Effector memory CD4-positive, alpha-beta T cell (primary cell): ENCODE measurements around the gene ADAM17.

ENCODE experiments used
- DNase-seq, 3 donors: peaks; one replicate each; pipeline ENCODE4 v3.0.0-alpha.2; 2020
- H3K27ac ChIP-seq: 2 replicates; pipeline ENCODE4 v1.7.0; 2013; ENCODE audit warnings: mild to moderate bottlenecking, low read length, moderate library complexity; ENCODE audit not compliant: insufficient read depth, poor library complexity, severe bottlenecking
- H3K27me3 ChIP-seq: replicated peaks from 2 replicates; pipeline ENCODE4 v1.7.0; 2013; ENCODE audit warnings: mild to moderate bottlenecking, low read length; ENCODE audit not compliant: insufficient read depth, control insufficient read depth, poor library complexity, severe bottlenecking
- H3K36me3 ChIP-seq: 2 replicates; pipeline ENCODE4 v1.7.0; 2013; ENCODE audit warnings: mild to moderate bottlenecking, low read length, moderate library complexity; ENCODE audit not compliant: control insufficient read depth, insufficient read depth
- H3K4me1 ChIP-seq: 2 replicates; pipeline ENCODE4 v1.7.0; 2013; ENCODE audit warnings: low read length, mild to moderate bottlenecking; ENCODE audit not compliant: control insufficient read depth, insufficient read depth, poor library complexity, severe bottlenecking
- H3K4me3 ChIP-seq: 2 replicates; pipeline ENCODE4 v1.7.0; 2013; ENCODE audit warnings: low read length, low read depth, mild to moderate bottlenecking; ENCODE audit not compliant: insufficient read depth, poor library complexity, severe bottlenecking
- H3K9me3 ChIP-seq: 2 replicates; pipeline ENCODE4 v1.7.0; 2013; ENCODE audit warnings: mild to moderate bottlenecking, low read length, moderate library complexity; ENCODE audit not compliant: control insufficient read depth

ADAM17 gene

DNA sequence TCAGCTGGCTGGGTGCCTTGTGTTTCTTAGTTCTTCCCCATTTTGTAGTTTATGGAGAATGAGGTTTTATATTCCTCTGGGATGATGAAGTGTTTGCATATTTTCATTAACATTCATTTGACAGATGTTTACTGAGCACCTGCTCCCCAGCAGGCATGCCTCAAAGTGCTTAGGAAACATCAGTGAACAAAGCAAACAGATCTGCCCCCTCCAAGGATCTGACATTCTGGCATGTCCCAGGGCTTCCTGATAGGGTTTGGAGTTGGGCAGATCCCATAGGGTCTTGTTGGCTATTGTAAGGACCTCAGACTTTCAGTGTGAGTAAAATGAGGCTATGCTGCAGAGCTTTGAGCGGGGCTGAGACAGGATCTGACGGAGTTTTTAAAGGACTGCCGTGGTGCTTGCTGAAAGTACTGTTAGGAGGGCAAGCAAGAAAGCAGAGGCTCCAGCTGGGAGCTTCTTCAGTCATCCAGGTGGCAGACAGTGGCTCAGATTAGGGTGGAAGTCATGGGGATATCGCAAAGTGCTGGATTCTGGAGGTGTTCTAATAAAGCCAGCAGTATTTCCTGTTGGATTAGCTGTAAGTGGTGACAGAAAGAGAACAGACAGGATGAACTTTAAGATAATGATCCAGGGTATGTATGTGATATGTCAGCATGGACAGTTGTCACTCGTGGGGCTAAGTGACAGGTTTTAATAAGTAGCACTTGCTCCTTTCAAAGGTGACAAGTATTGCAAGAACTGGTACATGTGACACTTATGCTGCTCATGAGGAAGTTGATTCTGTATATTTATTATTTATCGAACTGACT, 92.5 kb downstream of the ADAM17 start:
- Histone ChIP-seq H3K4me3 (no peak overlapping the region), H3K27ac (no peak overlapping the region), H3K36me3 (peaks cover 12% of the 10 kb centered on the region), H3K9me3 (no peaks in the 10 kb centered on the region), H3K27me3 (no peaks in the 10 kb centered on the region), H3K4me1 (no peaks in the 10 kb centered on the region)
- no peak for DNase-seq

DNA sequence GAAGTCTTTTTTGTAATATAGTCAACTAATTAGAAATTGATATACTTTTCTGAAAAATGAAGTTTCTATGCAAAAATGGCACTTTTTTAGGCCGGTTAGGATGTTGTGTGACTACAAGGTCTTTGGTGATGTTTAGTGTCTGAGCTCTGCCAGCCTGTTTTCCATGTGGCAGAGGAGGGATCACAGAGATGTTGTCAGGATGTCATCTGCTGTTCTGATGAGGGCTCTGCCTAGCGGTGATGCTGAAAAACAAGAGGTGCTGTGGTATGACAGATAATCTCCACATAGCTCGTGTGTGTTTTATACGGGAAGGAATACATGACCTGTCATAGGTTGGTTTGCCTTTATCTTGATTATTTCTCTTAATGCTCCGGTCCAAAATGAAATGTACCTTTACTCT, 93.3 kb downstream of the ADAM17 start:
- Histone ChIP-seq H3K9me3 (no peaks in the 10 kb centered on the region), H3K27me3 (no peaks in the 10 kb centered on the region), H3K4me3 (no peak overlapping the region), H3K4me1 (no peaks in the 10 kb centered on the region), H3K36me3 (peaks cover 7% of the 10 kb centered on the region), H3K27ac (no peak overlapping the region)
- no peak for DNase-seq

DNA sequence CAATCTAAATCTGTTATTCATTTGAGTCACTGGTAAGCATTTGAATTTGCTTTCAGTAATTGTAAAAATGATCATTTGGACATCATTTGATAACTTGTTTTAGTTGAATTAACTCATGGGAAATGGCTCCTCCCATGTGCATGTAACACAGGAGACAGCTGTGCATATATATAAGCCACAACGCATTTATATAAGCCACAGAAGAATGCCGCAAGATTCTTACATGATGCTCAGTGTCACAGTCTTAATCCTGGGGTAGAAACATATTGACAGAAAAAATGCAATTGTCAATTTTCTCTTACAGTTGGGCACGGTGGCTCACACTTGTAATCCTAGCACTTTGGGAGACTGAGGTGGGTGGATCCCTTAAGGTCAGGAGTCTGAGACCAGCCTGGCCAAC, 94.6 kb downstream of the ADAM17 start:
- no peak overlapping the region for H3K27ac ChIP-seq
- no peak overlapping the region for H3K4me3 ChIP-seq
- DNase-seq: no peak
- no peaks in the 10 kb centered on the region for H3K4me1 ChIP-seq
- H3K9me3 ChIP-seq: no peaks in the 10 kb centered on the region
- H3K36me3 ChIP-seq: peaks cover 7% of the 10 kb centered on the region
- no peaks in the 10 kb centered on the region for H3K27me3 ChIP-seq

DNA sequence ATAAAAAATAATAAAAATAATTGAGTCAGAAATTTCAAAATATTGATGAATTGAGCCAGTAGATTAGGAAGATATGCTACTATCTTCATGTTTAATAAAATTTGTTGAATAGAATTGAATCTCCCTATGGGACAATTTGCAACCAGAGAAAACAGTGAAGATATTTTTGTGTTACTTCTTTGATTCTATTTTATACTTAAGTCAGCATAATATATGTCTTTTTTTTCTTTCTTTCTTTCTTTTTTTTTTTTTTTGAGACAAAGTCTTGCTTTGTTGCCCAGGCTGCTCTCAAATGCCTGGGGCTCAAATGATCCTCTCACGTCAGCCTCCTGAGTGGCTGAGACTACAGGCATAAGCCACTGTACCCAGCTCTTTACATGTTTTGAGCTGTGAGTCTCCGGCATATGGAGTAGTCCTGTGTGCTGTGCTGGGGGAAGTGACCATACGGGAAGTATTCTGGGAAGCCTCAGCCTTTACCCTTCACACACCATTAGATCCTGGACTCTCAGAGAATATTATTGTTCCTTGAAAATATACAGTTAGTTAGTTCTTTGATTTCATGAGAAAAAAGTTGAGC, 95.1 kb downstream of the ADAM17 start:
- H3K4me3 ChIP-seq: no peak overlapping the region
- no peak for DNase-seq
- H3K36me3 ChIP-seq: peaks cover 7% of the 10 kb centered on the region
- H3K9me3 ChIP-seq: no peaks in the 10 kb centered on the region
- no peak overlapping the region for H3K27ac ChIP-seq
- H3K27me3 ChIP-seq: no peaks in the 10 kb centered on the region
- H3K4me1 ChIP-seq: no peaks in the 10 kb centered on the region

DNA sequence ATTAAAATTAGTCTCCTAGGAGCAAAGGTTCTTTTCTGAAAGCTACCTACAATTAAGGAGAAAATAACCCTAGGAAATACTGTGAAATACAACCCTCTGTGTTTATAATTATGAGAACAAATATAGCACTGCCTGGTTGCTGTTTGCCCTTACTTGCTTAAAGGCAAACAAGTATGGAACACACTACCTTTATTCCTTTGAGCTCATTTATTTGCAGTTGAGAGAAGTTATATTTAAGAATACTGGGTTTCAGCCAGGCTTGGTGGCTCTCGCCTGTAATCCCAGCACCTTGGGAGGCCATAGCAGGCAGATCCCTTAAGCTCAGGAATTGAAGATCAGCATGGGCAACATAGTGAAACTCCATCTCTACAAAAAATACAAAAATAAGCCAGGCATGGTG, 104.4 kb downstream of the ADAM17 start:
- H3K4me1 ChIP-seq: no peaks in the 10 kb centered on the region
- H3K27ac ChIP-seq: no peak overlapping the region
- peaks cover 20% of the 10 kb centered on the region for H3K36me3 ChIP-seq
- H3K4me3 ChIP-seq: no peak overlapping the region
- H3K9me3 ChIP-seq: no peaks in the 10 kb centered on the region
- H3K27me3 ChIP-seq: no peaks in the 10 kb centered on the region
- no peak for DNase-seq

DNA sequence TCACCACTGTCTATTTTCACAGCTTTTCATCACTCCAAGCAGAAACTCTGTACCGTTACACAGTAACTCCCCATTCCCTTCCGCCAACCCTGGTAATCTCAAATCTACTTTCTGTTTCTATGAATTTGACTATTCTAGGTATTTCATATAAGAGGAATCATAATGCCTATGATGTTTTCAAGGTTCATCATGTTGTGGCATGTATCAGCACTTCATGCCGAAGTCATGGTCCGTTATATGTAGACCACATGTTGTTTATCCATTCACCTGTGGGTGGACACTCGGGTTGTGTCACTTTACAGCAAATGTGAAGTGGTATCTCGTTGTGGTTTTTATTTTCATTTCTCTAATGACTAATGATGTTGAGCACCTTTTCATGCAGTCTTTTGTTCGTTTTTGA, 110.5 kb downstream of the ADAM17 start:
- no peak for DNase-seq
- H3K27me3 ChIP-seq: no peaks in the 10 kb centered on the region
- no peak overlapping the region for H3K4me3 ChIP-seq
- peaks cover 33% of the 10 kb centered on the region for H3K36me3 ChIP-seq
- H3K27ac ChIP-seq: no peak overlapping the region
- H3K4me1 ChIP-seq: no peaks in the 10 kb centered on the region
- no peaks in the 10 kb centered on the region for H3K9me3 ChIP-seq

DNA sequence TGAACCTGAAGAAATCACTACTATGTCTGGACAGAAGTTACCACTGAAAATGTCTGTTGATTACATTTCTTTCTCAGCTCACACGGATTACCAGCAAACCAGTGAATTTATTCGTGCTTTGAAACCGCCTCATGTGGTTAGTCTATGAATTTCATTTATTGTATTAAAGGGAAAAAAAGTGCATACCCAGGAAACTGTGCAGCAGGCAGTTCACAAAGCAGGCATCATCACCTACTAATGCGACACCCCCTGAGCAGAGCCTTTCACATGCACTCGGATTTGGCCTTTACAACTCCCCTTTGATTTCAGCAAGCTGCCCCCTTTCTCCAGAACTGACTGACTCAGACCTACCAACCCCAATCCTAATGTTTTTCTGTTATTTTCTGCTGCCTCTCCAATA, 112.1 kb downstream of the ADAM17 start:
- Histone ChIP-seq H3K9me3 (no peaks in the 10 kb centered on the region), H3K36me3 (peaks cover 36% of the 10 kb centered on the region), H3K27ac (no peak overlapping the region), H3K4me1 (no peaks in the 10 kb centered on the region), H3K27me3 (no peaks in the 10 kb centered on the region), H3K4me3 (no peak overlapping the region)
- no peak for DNase-seq

DNA sequence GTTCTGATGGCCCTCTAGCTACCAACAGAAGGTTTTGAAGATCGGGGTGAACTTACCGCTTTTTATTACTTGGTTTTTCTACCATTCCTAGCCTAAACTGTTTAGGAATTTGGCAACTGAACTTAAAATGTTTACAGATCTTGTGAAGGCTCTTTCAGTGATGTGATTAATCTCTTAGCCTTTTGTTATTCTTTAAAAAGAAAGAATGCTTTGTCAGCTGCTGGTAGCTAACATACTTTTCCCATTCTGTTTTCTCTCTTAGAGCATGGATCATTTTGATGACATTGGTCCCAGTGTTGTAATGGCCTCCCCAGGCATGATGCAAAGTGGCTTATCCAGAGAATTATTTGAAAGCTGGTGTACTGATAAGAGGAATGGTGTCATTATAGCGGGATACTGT, 114.1 kb downstream of the ADAM17 start:
- H3K4me3 ChIP-seq: no peak overlapping the region
- H3K27me3 ChIP-seq: no peaks in the 10 kb centered on the region
- peaks cover 41% of the 10 kb centered on the region for H3K36me3 ChIP-seq
- no peak overlapping the region for H3K27ac ChIP-seq
- no peaks in the 10 kb centered on the region for H3K9me3 ChIP-seq
- no peaks in the 10 kb centered on the region for H3K4me1 ChIP-seq
- no peak for DNase-seq

DNA sequence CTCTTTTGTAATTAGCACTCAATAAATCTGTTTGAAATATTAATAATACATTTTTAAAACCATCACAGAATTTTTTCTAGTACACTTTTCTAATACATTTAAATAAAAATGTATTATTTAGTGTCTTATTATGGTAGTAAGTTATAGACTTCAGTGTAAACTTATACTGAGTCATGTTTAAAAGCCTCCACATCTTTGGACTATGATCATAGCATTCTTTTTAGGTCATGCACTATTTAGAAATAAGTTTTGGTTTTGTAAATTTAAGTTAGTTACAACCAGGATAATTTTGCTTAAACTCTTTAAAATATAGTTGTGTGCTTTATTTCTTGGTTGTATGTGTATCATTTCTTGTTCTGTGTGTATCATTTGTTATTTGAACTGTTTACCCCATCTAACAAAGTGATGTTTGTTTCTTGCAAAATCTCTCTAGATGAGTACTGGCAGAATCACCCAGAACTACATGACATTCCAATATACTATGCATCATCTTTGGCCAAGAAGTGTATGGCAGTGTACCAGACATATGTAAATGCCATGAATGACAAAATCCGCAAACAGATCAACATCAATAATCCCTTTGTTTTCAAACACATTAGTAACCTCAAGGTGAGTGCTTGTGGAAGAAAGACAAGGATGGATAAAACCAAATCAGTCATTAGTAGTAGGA, 115.4 kb downstream of the ADAM17 start:
- no peak overlapping the region for H3K27ac ChIP-seq
- H3K4me1 ChIP-seq: no peaks in the 10 kb centered on the region
- no peak for DNase-seq
- no peaks in the 10 kb centered on the region for H3K9me3 ChIP-seq
- no peak overlapping the region for H3K4me3 ChIP-seq
- H3K36me3 ChIP-seq: peaks cover 41% of the 10 kb centered on the region
- no peaks in the 10 kb centered on the region for H3K27me3 ChIP-seq

DNA sequence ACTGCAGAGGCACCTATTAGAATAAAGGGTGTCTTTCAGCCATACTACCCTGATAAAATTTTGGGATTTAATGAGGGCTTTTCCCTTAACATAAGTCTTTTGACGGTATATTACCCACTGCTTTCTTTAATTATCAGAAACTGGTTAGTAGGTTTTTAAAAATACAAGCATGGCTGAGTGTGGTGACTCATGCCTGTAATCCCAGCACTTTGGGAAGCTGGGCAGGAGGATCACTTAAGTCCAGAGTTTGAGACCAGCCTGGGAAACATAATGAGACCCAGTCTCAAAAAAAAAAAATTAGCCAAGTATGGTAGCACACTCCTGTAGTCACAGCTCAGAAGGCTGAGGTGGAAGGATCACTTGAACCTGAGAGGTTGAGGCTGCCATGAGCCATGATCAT, 116.1 kb downstream of the ADAM17 start:
- H3K27me3 ChIP-seq: no peaks in the 10 kb centered on the region
- no peaks in the 10 kb centered on the region for H3K9me3 ChIP-seq
- H3K4me1 ChIP-seq: no peaks in the 10 kb centered on the region
- H3K36me3 ChIP-seq: peaks cover 41% of the 10 kb centered on the region
- no peak for DNase-seq
- H3K27ac ChIP-seq: no peak overlapping the region
- no peak overlapping the region for H3K4me3 ChIP-seq
